PC-3 (cell line): ENCODE measurements around the gene AVPI1. TPM values are rescaled to one million over a fixed set of nuclear protein-coding genes. Genes with fewer than 3 reads are reported as not detected.
A peak's percentile ranks its signal among the peaks of the same experiment; 100 is the strongest.
"Not testable (repeated sequence)": the region's sequence is repeated elsewhere in the genome, so short reads cannot be mapped to it uniquely, and the experiment has no call there.

ENCODE experiments used
- ATAC-seq: fragments of 200-7000 bp; cut with Tn5 transposase; 2 replicates; pipeline ENCODE4 v1.9.1; 2020; ENCODE audit warnings: mild to moderate bottlenecking, moderate library complexity
- BruUV-seq: library from RNA; stranded (reverse); fragments of 400-500 nt; replicated peaks from 2 replicates; lab custom pipeline; 2021; lab: Mats Ljungman, UMichigan
- CTCF ChIA-PET: fragments of 300-600 bp; sonication (Branson Sonifier 250); formaldehyde crosslinking; loops from one replicate; lab custom pipeline; 2022; ENCODE audit warnings: antibody characterized with exemption; lab: Charles Lee
- POLR2A ChIA-PET: fragments of 300-600 bp; sonication (Branson Sonifier 250); formaldehyde crosslinking; loops from one replicate; lab custom pipeline; 2022; ENCODE audit warnings: antibody characterized with exemption; ENCODE audit not compliant: unreplicated experiment; lab: Charles Lee
- DNase-seq: peaks from one replicate; pipeline ENCODE4 v3.0.0-alpha.2; 2015
- H2AFZ ChIP-seq: fragments of 300-600 bp; sonication (generic); 2 replicates; pipeline ENCODE4 v1.6.0; 2016; ENCODE audit warnings: antibody characterized with exemption, low read length
- H3F3A ChIP-seq: fragments of 300-600 bp; sonication (generic); one replicate; pipeline ENCODE4 v1.6.0; 2017; ENCODE audit warnings: antibody characterized with exemption, low read length, control low read depth, mild to moderate bottlenecking; ENCODE audit not compliant: unreplicated experiment
- H3K27ac ChIP-seq: fragments of 300-600 bp; sonication (generic); 2 replicates; pipeline ENCODE4 v1.5.1; 2016; ENCODE audit warnings: mild to moderate bottlenecking, low read length
- H3K27me3 ChIP-seq: fragments of 300-600 bp; sonication (generic); 2 replicates; pipeline ENCODE4 v1.6.1; 2016; ENCODE audit warnings: low read length, mixed read lengths
- H3K36me3 ChIP-seq: fragments of 300-600 bp; sonication (generic); 2 replicates; pipeline ENCODE4 v1.6.1; 2016; ENCODE audit warnings: low read depth, mixed run types, low read length, mixed read lengths
- H3K4me1 ChIP-seq: fragments of 300-600 bp; sonication (generic); 2 replicates; pipeline ENCODE4 v1.5.1; 2016; ENCODE audit warnings: low read length; ENCODE audit not compliant: insufficient read depth
- H3K4me2 ChIP-seq: fragments of 300-600 bp; sonication (generic); 2 replicates; pipeline ENCODE4 v1.6.0; 2016; ENCODE audit warnings: low read length
- H3K4me3 ChIP-seq: fragments of 300-600 bp; sonication (generic); 2 replicates; pipeline ENCODE4 v1.5.1; 2016; ENCODE audit warnings: mild to moderate bottlenecking, low read length, mixed read lengths
- H3K79me2 ChIP-seq: fragments of 300-600 bp; sonication (generic); 2 replicates; pipeline ENCODE4 v1.6.1; 2017; ENCODE audit warnings: low read length, mixed read lengths
- H3K9ac ChIP-seq: fragments of 300-600 bp; sonication (generic); 2 replicates; pipeline ENCODE4 v1.6.0; 2016; ENCODE audit warnings: mild to moderate bottlenecking, low read length
- H3K9me2 ChIP-seq: fragments of 300-600 bp; sonication (generic); replicated peaks from 2 replicates; pipeline ENCODE4 v1.6.1; 2016; ENCODE audit warnings: mixed run types, low read length, mixed read lengths
- H3K9me3 ChIP-seq: fragments of 300-600 bp; sonication (generic); 2 replicates; pipeline ENCODE4 v1.6.1; 2016; ENCODE audit warnings: low read length, mixed read lengths
- H4K20me1 ChIP-seq: fragments of 300-600 bp; sonication (generic); 2 replicates; pipeline ENCODE4 v1.6.1; 2016; ENCODE audit warnings: low read length, mixed read lengths
- CTCF ChIP-seq: fragments of 300-600 bp; sonication (generic); conservative IDR thresholded peaks from 2 replicates; pipeline ENCODE4 v1.5.1; 2017; ENCODE audit warnings: antibody characterized with exemption, low read depth, mild to moderate bottlenecking, low read length
- EZH2 ChIP-seq: fragments of 300-600 bp; sonication (generic); IDR thresholded peaks from one replicate; pipeline ENCODE4 v1.6.1; 2017; ENCODE audit warnings: antibody characterized with exemption, mild to moderate bottlenecking, low read length; ENCODE audit not compliant: unreplicated experiment
- EZH2phosphoT487 ChIP-seq: fragments of 300-600 bp; sonication (generic); IDR thresholded peaks from 2 replicates; pipeline ENCODE4 v1.6.1; 2018; ENCODE audit warnings: mild to moderate bottlenecking, antibody characterized with exemption, low read length, borderline replicate concordance
- intact Hi-C: fragments of 100-400 bp; cut with micrococcal nuclease; formaldehyde crosslinking; loops from 2 replicates; pipeline ENCODE4 v1.9.0; 2023
- total RNA-seq: library from RNA; depleted of rRNA; stranded (reverse); fragments of >200 nt; gene quantifications from 2 replicates; pipeline ENCODE4 v1.2.3, GENCODE V29; 2014

AVPI1 gene
- total RNA-seq, 1 experiment from 2014 or later: 44.5 TPM

GRCh38 chr10:97701438-97702069, 14.5 kb upstream of the AVPI1 start:
- H4K20me1 ChIP-seq: no peaks in the 10 kb centered on the region
- no peak overlapping the region for H3K4me2 ChIP-seq
- POLR2A ChIA-PET: no interaction called here
- no peak for TF ChIP-seq EZH2
- TF ChIP-seq EZH2phosphoT487: no peak
- peak; percentile 77 for TF ChIP-seq CTCF
- H2AFZ ChIP-seq: 0 out of 2 replicates have a peak overlapping the region, but pooled peaks have one; percentile 29
- no peaks in the 10 kb centered on the region for H3K9me3 ChIP-seq
- ATAC-seq (peak; percentile 98), DNase-seq (peak; percentile 76)
- intact Hi-C loops: loop anchor here (2.0 kb wide), 1 partner anchor 29 kb away; no protein-coding TSS in a partner anchor
- H3F3A ChIP-seq: no peaks in the 10 kb centered on the region
- H3K36me3 ChIP-seq: no peaks in the 10 kb centered on the region
- H3K27ac ChIP-seq: no peak overlapping the region
- no peaks in the 10 kb centered on the region for H3K9me2 ChIP-seq
- no peaks in the 10 kb centered on the region for H3K79me2 ChIP-seq
- H3K4me3 ChIP-seq: no peak overlapping the region
- no peaks in the 10 kb centered on the region for H3K27me3 ChIP-seq
- CTCF ChIA-PET: interaction anchor here (0.6 to 1.2 kb wide), 6 partner anchors 8 to 336 kb away, joined by 3 to 8 read pairs (median 6); partner anchors contain the start of gene AVPI1
- BruUV-seq: no TSS peak
- no peak overlapping the region for H3K9ac ChIP-seq
- no peaks in the 10 kb centered on the region for H3K4me1 ChIP-seq

GRCh38 chr10:97698072-97698655, 11.1 kb upstream of the AVPI1 start:
- CTCF ChIA-PET: interaction anchor here (0.6 kb wide), 1 partner anchor 12 kb away, joined by 3 read pairs; no protein-coding TSS in a partner anchor
- POLR2A ChIA-PET: not testable (repeated sequence)

DNA sequence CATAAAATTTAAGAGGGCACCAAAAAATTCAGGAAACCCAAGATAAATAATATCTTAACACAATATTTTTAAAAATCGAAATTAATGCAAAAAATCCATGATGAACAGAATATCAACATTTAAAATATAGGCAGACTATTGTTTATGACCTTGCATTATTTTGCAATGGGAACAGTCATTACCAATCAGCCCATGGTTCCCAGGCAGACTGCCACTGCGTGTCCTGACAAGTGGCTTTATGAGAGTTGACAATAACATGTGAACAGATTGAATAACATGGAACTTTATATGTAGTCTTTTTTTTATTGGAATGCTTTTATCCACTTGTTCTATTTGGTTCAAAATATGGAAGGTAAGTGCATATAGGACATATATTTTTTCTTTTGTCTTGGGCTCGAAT, 3.1 kb upstream of the AVPI1 start:
- ChIA-PET POLR2A (no interaction called here), CTCF (no interaction called here)
- Histone ChIP-seq H3K4me1 (peaks cover 42% of the 10 kb centered on the region), H3K27me3 (no peaks in the 10 kb centered on the region), H3K4me2 (peak overlapping the region; percentile 45), H3K79me2 (peaks cover 17% of the 10 kb centered on the region), H3K9ac (0 out of 2 replicates have a peak overlapping the region, but pooled peaks have one; percentile 3), H2AFZ (peak overlapping the region; percentile 49; the same call in 1 of the 2 replicates), H3K4me3 (no peak overlapping the region), H3K9me2 (no peaks in the 10 kb centered on the region), H3K9me3 (no peaks in the 10 kb centered on the region), H3K27ac (peak overlapping the region; percentile 73), H3F3A (no peaks in the 10 kb centered on the region), H3K36me3 (no peaks in the 10 kb centered on the region), H4K20me1 (peaks cover 12% of the 10 kb centered on the region)
- TF ChIP-seq CTCF (no peak), EZH2 (no peak), EZH2phosphoT487 (no peak)
- BruUV-seq: TSS peak; percentile 48
- no peak for ATAC-seq
- no peak for DNase-seq
- intact Hi-C loops: no loop called here

More at GRCh38 chr10:97698072-97698655, 11.1 kb upstream of the AVPI1 start:
- intact Hi-C loops, H3K9ac ChIP-seq, H3K9me3 ChIP-seq, H3K4me1 ChIP-seq, ATAC-seq, H4K20me1 ChIP-seq, H3K27ac ChIP-seq, DNase-seq, H3K79me2 ChIP-seq, H3K36me3 ChIP-seq, H2AFZ ChIP-seq, H3K9me2 ChIP-seq, H3K27me3 ChIP-seq, H3K4me2 ChIP-seq, H3F3A ChIP-seq, BruUV-seq, H3K4me3 ChIP-seq: not testable (repeated sequence)
